ENCODE results near the gene ASCL5.

DNA sequence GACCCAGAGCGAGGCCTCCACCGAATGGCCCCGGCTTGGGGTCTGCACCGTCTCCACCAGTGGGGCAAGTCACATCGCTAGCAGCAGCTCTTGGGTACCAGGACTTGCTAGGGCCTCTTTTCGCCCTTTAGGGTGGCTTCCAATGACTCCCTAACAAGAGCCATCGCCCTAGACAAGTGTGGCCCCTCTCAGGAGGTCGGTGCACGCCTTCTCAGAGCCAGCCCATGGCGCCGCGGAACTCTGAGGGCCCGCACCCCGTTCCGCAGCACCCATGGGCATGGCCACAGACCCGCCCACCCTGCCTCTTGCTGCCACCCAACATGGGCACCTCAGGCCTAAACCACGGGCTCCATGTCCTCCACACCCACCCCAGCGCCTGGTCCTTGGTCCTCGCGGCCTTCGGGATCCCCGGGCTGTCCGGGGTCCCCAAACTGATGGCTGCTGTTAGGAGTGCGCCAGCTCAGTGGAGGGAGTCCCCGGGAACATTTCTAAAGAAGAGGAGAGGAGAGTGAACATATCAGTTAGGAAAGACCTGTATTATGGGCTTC is 11.5 kb downstream of the ASCL5 start:
- TF ChIP-seq, protein P1, sequence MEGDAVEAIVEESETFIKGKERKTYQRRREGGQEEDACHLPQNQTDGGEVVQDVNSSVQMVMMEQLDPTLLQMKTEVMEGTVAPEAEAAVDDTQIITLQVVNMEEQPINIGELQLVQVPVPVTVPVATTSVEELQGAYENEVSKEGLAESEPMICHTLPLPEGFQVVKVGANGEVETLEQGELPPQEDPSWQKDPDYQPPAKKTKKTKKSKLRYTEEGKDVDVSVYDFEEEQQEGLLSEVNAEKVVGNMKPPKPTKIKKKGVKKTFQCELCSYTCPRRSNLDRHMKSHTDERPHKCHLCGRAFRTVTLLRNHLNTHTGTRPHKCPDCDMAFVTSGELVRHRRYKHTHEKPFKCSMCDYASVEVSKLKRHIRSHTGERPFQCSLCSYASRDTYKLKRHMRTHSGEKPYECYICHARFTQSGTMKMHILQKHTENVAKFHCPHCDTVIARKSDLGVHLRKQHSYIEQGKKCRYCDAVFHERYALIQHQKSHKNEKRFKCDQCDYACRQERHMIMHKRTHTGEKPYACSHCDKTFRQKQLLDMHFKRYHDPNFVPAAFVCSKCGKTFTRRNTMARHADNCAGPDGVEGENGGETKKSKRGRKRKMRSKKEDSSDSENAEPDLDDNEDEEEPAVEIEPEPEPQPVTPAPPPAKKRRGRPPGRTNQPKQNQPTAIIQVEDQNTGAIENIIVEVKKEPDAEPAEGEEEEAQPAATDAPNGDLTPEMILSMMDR (IDR thresholded peaks at IDR 0.05; ENCODE audit: low read depth, low read length, poor library complexity, severe bottlenecking): no peak
- no peak for TF ChIP-seq EZH2phosphoT487 (IDR thresholded peaks at IDR 0.05; ENCODE audit: borderline replicate concordance, low read length)
